ENCODE measurements around the gene ZBTB21.

The ZBTB21 gene

DNA sequence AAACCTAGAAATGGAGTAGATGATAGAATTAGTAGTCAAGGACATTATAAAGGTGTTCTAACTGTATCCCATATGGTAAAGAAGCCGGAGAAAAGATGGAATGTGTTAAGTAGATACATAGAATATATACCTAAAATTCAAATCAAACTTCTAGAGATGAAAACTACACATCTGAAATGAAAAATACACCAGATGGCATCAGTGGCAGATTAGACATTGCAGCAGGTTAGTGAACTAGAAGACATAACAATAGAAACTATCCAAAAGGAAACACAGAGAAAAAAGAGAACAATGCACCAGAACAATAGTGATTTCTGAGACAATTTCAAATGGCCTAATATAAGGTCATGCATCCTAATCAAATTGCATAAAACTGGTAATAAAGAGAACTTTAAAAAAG is 26.9 kb downstream of the ZBTB21 start:
- FAIRE-seq (no peak), DNase-seq (ENCODE audit: insufficient read length) (no peak)
- no peak for TF ChIP-seq TAF1 (IDR thresholded peaks at IDR 0.05; ENCODE audit: borderline replicate concordance, low read depth, low read length)

DNA sequence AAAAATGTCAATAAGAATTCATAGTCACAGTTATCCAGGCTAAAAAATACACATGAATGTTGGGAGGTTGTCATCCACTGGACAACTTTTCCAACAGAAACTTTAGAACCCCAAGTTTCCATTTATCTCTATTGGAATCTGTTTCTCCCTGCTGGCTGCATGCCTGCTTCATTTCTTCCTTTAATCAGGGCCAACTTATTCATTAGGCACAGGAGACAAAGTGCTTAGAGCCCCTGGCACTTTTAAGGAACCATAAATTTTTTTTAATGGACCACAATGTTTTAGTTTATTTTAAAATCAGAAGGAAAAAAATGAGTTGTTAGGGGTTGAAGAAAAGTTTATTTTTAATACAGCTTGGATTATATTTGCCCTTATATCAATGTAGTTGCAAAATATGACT is 29.6 kb downstream of the ZBTB21 start:
- no peak for FAIRE-seq
- no peak for DNase-seq (ENCODE audit: insufficient read length)
- TF ChIP-seq POLR2AphosphoS5 (IDR thresholded peaks at IDR 0.05; ENCODE audit: low read depth, low read length) (no peak), TAF1 (IDR thresholded peaks at IDR 0.05; ENCODE audit: borderline replicate concordance, low read depth, low read length) (no peak), POLR2A (IDR thresholded peaks at IDR 0.05; ENCODE audit: low read depth, low read length) (no peak)

DNA sequence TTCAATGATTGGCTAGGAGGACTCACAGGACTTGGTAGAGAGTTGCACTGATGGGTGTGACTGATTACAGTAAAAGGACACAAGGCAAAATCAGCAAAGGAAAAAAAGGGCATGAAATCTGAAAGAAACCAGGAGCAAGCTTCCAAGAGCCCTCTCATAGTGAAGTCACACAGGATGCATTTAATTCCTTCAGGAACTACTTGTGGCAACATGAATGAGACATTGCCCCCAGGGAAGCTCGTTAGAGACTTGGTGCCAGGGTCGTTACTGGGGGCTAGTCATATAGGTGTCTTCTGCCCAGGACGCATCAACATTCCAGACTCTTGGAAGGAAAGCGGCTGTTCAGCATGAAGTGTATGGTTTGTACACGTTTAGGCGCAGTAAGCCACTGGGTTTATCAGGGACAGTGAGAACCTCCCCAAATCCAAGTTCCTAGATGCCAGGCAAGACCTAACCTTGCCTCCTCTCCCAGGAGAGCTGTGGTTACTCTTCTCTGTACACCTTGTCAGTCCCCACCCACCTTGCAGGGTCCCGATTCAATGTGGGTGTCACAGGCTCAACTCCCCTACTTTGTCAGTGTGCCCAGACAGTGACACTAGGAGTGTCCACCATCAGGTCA is 30.3 kb downstream of the ZBTB21 start:
- FAIRE-seq (no peak), DNase-seq (ENCODE audit: insufficient read length) (no peak)
- TF ChIP-seq TAF1 (IDR thresholded peaks at IDR 0.05; ENCODE audit: borderline replicate concordance, low read depth, low read length) (no peak), POLR2AphosphoS5 (IDR thresholded peaks at IDR 0.05; ENCODE audit: low read depth, low read length) (no peak), POLR2A (IDR thresholded peaks at IDR 0.05; ENCODE audit: low read depth, low read length) (no peak)

DNA sequence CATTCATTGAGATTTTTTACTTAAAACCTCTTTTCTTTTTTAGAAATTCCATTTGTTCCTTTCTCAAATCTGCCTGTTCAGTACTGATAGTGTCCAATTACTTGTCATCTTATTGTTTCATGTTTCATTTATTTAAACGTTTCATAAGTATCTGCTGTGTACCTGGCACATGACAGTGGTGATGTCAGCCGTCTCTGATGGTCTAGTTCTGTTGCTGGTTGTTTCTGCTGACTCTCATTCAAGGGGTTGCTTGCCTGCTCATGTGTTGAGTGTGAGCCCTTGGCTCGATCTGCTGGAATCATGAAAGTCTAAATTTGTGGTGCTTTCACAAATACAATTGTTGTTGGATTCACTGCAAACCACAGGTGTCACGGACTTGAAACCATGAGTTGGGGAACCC is 30.8 kb downstream of the ZBTB21 start:
- no peak for TF ChIP-seq POLR2A (IDR thresholded peaks at IDR 0.05; ENCODE audit: low read depth, low read length)
- no peak for TF ChIP-seq POLR2AphosphoS5 (IDR thresholded peaks at IDR 0.05; ENCODE audit: low read depth, low read length)
- no peak for TF ChIP-seq TAF1 (IDR thresholded peaks at IDR 0.05; ENCODE audit: borderline replicate concordance, low read depth, low read length)
- DNase-seq (ENCODE audit: insufficient read length) (no peak), FAIRE-seq (no peak)

DNA sequence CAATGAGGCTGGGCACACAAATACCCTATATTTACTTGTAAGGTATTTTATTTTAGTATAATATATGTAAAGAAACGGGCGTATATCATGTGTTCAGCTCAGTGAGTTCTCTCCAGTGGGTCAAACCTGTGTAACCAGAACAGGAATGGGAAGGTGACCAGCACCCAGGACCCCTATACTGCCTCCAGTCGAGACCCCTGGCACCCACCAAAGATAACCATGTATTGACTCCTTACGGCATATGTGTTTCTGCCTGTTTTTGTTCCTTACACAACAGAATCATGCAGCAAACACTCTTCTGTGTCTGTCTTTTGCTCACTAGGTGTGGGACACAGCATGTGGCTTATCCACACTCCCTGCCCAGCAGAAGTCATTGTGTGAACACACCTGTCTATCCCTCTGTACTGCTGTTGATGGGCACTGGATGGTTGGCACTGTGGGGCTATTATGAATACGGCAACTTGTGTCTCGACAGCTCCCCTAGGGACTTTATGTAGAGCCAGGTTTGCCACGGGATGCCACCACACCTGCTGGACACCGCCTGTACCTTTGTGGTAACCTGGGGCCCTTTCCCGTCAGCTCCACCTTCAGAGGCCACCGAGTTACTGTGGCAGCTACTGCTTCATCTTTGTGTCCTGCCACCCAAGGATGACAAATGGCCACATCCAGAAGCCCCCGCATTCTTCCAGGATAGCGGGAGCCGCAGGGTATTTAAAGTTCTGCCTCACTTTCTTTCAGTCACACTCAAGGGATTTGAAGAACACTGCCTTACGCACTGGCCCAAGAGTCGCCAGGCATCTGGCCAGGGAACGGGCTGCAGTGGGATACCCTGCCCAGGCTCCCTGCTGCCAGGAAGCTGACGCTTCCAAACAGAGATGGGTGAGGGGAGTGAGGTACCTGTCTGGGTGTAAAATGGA is 32.9 kb downstream of the ZBTB21 start:
- DNase-seq (ENCODE audit: insufficient read length) (no peak), FAIRE-seq (peak; percentile 54)
- TF ChIP-seq TAF1 (IDR thresholded peaks at IDR 0.05; ENCODE audit: borderline replicate concordance, low read depth, low read length), result no peak
- TF ChIP-seq POLR2A (IDR thresholded peaks at IDR 0.05; ENCODE audit: low read depth, low read length), result no peak
- TF ChIP-seq POLR2AphosphoS5 (IDR thresholded peaks at IDR 0.05; ENCODE audit: low read depth, low read length), result no peak

DNA sequence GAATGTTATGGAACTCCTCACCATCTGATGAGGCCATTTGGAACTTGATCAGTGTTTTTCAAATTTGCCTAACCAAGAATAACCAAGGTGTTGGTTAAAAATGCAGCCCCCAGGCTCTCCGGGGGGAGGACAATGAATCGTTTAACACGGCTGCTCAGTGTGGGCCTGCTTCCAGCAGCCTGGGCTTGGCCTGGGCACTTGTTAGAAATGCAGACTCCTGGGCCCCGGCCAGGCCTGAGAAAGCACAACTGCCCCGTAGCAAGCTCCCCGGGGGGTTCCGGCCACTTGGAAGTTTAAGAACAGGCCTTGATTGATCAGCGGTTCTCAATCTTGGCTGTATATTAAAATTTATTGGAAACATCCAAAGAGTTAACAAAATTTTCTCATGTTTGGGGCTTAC is 33.5 kb downstream of the ZBTB21 start:
- DNase-seq (ENCODE audit: insufficient read length) (no peak), FAIRE-seq (no peak)
- no peak for TF ChIP-seq POLR2A (IDR thresholded peaks at IDR 0.05; ENCODE audit: low read depth, low read length)
- TF ChIP-seq TAF1 (IDR thresholded peaks at IDR 0.05; ENCODE audit: borderline replicate concordance, low read depth, low read length), result no peak
- no peak for TF ChIP-seq POLR2AphosphoS5 (IDR thresholded peaks at IDR 0.05; ENCODE audit: low read depth, low read length)

DNA sequence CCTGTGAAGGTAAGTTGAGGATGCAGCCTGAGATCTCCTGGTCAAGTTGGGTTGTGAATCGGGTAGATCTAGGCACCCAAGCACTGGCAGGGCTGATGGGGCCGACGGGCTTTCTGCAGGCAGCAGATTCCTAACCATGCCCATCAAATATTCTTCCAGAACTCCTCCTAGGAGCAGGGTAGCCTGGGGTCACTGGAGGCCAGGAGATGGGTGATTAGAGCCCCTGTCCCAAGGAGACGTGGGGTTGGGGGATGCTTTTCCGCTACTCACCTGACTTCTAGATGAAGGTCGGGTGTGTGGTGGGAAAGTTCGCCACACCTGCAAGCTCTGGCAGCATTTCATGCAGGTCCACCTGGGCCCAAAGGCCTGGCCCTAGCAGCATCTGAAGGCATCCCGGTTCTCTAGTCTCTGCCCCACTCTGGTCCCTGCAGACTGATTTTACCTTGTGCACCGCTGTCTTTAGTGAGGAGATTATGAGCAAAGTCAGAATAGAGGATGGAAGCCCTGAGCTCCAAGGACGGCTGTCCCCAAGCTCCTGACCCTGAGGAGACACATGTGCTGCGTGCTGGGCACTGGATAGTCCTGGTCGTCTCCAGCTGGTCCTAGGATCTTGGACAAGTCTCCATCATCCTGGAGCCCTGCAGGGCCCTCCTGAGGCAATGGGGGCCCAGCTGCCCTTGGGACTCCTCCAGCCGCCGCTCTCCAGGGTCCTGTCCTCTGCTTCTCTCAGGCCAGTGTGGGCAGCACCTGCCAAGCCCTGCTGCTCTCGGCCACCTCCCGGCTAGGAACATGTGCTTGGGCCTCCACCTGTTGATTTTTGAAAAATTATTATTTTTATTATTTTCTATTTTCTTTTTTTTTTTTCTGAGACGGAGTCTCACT is 34.5 kb downstream of the ZBTB21 start:
- FAIRE-seq, result no peak
- DNase-seq (ENCODE audit: insufficient read length), result no peak
- TF ChIP-seq TAF1 (IDR thresholded peaks at IDR 0.05; ENCODE audit: borderline replicate concordance, low read depth, low read length) (no peak), POLR2A (IDR thresholded peaks at IDR 0.05; ENCODE audit: low read depth, low read length) (no peak), POLR2AphosphoS5 (IDR thresholded peaks at IDR 0.05; ENCODE audit: low read depth, low read length) (no peak)

DNA sequence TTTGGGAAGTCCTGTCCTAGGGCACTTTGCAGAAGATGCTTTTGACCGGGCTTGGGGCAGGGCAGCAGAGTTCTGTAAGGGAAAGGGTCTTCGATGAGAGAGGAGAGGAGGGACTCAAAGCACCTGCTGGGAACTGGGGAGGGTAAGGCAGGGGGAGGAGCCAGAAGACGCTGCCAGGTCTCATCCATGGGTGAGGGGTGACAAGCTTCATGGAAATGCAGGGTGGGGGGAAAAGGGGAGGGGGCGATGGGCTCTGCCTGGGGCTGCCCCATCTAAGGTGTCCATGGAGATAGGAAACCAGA is 35.5 kb downstream of the ZBTB21 start:
- TF ChIP-seq TAF1 (IDR thresholded peaks at IDR 0.05; ENCODE audit: borderline replicate concordance, low read depth, low read length) (no peak), POLR2A (IDR thresholded peaks at IDR 0.05; ENCODE audit: low read depth, low read length) (no peak), POLR2AphosphoS5 (IDR thresholded peaks at IDR 0.05; ENCODE audit: low read depth, low read length) (no peak)
- FAIRE-seq, result no peak
- DNase-seq (ENCODE audit: insufficient read length), result no peak

DNA sequence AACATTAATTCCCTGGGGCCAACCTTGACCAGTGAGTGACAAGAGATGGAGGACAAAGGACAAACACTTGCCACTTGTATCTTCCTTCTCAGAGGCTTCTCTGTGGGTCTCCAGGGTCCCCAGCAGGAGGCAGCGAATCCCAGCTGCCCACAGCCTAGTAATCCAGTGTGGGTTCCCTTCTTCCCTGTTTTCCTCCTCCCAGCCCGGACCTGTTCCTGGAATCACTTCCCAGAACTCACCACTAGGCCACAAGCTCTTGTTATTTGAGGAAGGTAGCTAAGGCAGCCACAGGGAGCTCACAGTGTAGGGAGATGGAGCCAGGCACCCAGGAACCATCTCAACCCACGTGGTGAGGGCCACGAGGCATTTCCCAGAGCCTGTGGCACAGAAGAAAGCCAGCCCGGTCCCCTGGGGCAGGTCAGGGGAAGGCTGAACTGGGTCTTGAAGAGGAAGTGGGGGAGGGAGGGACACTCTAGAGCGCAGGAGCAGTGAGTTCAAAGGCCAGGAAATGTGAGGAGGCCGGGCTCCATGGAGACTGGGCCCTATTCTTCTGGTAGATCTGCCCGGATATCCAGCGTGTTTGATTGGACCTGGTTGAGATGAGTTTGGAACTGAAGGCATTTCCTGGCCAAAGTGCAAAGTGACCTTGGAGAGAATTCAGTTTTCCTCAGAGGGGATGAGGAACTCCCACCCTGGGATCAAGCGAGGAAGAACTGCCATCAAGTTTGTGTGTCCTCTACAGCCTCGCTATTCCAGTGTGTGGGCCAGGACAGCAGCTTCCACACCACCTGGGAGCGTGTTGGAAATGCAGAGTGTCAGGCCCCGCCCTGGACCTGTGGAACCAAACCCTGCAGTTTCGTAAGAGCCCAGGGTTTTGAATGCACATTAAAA is 36.1 kb downstream of the ZBTB21 start:
- no peak for TF ChIP-seq POLR2AphosphoS5 (IDR thresholded peaks at IDR 0.05; ENCODE audit: low read depth, low read length)
- 0 out of 2 replicates have a peak, but pooled peaks have one; percentile 46 for TF ChIP-seq TAF1 (IDR thresholded peaks at IDR 0.05; ENCODE audit: borderline replicate concordance, low read depth, low read length)
- no peak for TF ChIP-seq POLR2A (IDR thresholded peaks at IDR 0.05; ENCODE audit: low read depth, low read length)
- DNase-seq (ENCODE audit: insufficient read length) (no peak), FAIRE-seq (peak; percentile 24)

DNA sequence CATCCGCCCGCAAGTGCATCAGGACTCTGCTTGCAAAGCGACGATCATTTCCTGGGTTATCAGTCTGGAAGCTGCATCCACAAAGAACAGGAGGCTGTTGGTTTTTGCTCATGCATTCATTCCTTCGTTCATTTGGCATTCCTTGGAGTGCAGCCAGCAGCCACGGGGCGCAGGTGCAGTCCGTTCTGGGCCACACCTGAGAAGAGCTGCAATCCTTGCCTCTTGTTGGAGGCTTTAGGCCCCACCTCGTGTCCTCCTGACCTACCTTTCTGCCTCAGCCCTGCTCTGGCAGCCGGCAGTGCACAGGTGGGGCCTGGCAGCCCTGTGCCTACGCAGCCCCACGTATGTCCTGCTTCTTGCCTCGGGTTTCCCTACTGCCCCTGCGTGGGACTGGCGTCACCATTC is 36.7 kb downstream of the ZBTB21 start:
- TF ChIP-seq POLR2A (IDR thresholded peaks at IDR 0.05; ENCODE audit: low read depth, low read length) (no peak), POLR2AphosphoS5 (IDR thresholded peaks at IDR 0.05; ENCODE audit: low read depth, low read length) (no peak), TAF1 (IDR thresholded peaks at IDR 0.05; ENCODE audit: borderline replicate concordance, low read depth, low read length) (no peak)
- no peak for DNase-seq (ENCODE audit: insufficient read length)
- FAIRE-seq, result no peak

Data from GM12892 (cell line).